Neural cell (in vitro differentiated cells): ENCODE results near the gene IMPA2. TPM values are rescaled to one million over a fixed set of nuclear protein-coding genes. Genes with fewer than 3 reads are reported as not detected.

Experiments used
- H2AFZ ChIP-seq: fragments of 200-600, 300-800 bp; sonication (generic), shearing (Covaris generic); 2 replicates; pipeline ENCODE4 v1.6.0; 2014; ENCODE audit warnings: low read depth, mild to moderate bottlenecking, antibody characterized with exemption, low read length, moderate library complexity
- H3F3A ChIP-seq: fragments of 200-600 bp; shearing (Covaris generic); 2 replicates; pipeline ENCODE4 v1.6.1; 2016; ENCODE audit warnings: mild to moderate bottlenecking, moderate library complexity, mixed read lengths, antibody characterized with exemption, low read length; ENCODE audit not compliant: insufficient read depth, poor library complexity, severe bottlenecking
- H3K27ac ChIP-seq: fragments of 200-600, 300-800 bp; sonication (generic), shearing (Covaris generic); 2 replicates; pipeline ENCODE4 v1.5.1; 2014; ENCODE audit warnings: mild to moderate bottlenecking, low read length, moderate library complexity
- H3K27me3 ChIP-seq: fragments of 300-800, 200-600 bp; sonication (generic), shearing (Covaris generic); 2 replicates; pipeline ENCODE4 v1.6.0; 2014; ENCODE audit warnings: mild to moderate bottlenecking, low read depth, low read length, moderate library complexity; ENCODE audit not compliant: insufficient read depth
- H3K36me3 ChIP-seq: fragments of 300-800, 200-600 bp; sonication (generic), shearing (Covaris generic); 2 replicates; pipeline ENCODE4 v1.5.1; 2014; ENCODE audit warnings: mild to moderate bottlenecking, antibody characterized with exemption, low read length, moderate library complexity; ENCODE audit not compliant: insufficient read depth
- H3K4me2 ChIP-seq: fragments of 300-800, 200-600 bp; sonication (generic), shearing (Covaris generic); 2 replicates; pipeline ENCODE4 v1.6.0; 2014; ENCODE audit warnings: mild to moderate bottlenecking, low read length
- H3K4me3 ChIP-seq: fragments of 300-800, 200-600 bp; sonication (generic), shearing (Covaris generic); 2 replicates; pipeline ENCODE4 v1.5.1; 2014; ENCODE audit warnings: mild to moderate bottlenecking, low read length, moderate library complexity
- H3K79me2 ChIP-seq: fragments of 200-600 bp; shearing (Covaris generic); replicated peaks from 2 replicates; pipeline ENCODE4 v1.6.0; 2014; ENCODE audit warnings: mild to moderate bottlenecking, low read length, moderate library complexity; ENCODE audit not compliant: insufficient read depth
- H3K9ac ChIP-seq: fragments of 300-800, 200-600 bp; sonication (generic), shearing (Covaris generic); 2 replicates; pipeline ENCODE4 v1.6.1; 2016; ENCODE audit warnings: mild to moderate bottlenecking, low read length, mixed read lengths
- H3K9me2 ChIP-seq: fragments of 200-600 bp; shearing (Covaris generic); 2 replicates; pipeline ENCODE4 v1.6.1; 2016; ENCODE audit warnings: mild to moderate bottlenecking, low read length, mixed read lengths; ENCODE audit not compliant: insufficient read depth
- H3K9me3 ChIP-seq: fragments of 200-600, 300-800 bp; sonication (generic), shearing (Covaris generic); 2 replicates; pipeline ENCODE4 v1.6.1; 2016; ENCODE audit warnings: mild to moderate bottlenecking, mixed run types, low read length, moderate library complexity, mixed read lengths
- H4K20me1 ChIP-seq: fragments of 200-600 bp; shearing (Covaris generic); 2 replicates; pipeline ENCODE4 v1.6.1; 2016; ENCODE audit warnings: mild to moderate bottlenecking, mixed run types; ENCODE audit not compliant: insufficient read depth
- EP300 ChIP-seq: fragments of 450-650 bp; conservative IDR thresholded peaks from 2 replicates; pipeline ENCODE4 v1.6.1; 2014; ENCODE audit warnings: antibody characterized with exemption, mild to moderate bottlenecking, moderate library complexity; ENCODE audit not compliant: poor library complexity, severe bottlenecking
- EZH2 ChIP-seq: fragments of 200-600, 300-800 bp; shearing (Covaris generic), sonication (generic); IDR thresholded peaks from 2 replicates; pipeline ENCODE4 v1.6.1; 2014; ENCODE audit warnings: antibody characterized with exemption, low read length, borderline replicate concordance, mild to moderate bottlenecking; ENCODE audit not compliant: insufficient read depth, poor library complexity, severe bottlenecking
- MXI1 ChIP-seq: fragments of 450-650 bp; conservative IDR thresholded peaks from 2 replicates; pipeline ENCODE4 v1.6.1; 2014; ENCODE audit warnings: antibody characterized with exemption, mild to moderate bottlenecking; ENCODE audit not compliant: poor library complexity, severe bottlenecking
- POLR2AphosphoS5 ChIP-seq: IDR thresholded peaks from 2 replicates; pipeline ENCODE4 v1.6.1; 2012
- RAD21 ChIP-seq: fragments of 450-650 bp; conservative IDR thresholded peaks from 2 replicates; pipeline ENCODE4 v1.6.1; 2014; ENCODE audit warnings: antibody characterized with exemption, mild to moderate bottlenecking, moderate library complexity
- SMC3 ChIP-seq: fragments of 450-650 bp; conservative IDR thresholded peaks from 2 replicates; pipeline ENCODE4 v1.6.1; 2014; ENCODE audit warnings: antibody characterized with exemption, mild to moderate bottlenecking, moderate library complexity; ENCODE audit not compliant: poor library complexity
- TAF1 ChIP-seq: IDR thresholded peaks from 2 replicates; pipeline ENCODE4 v1.6.1; 2012; ENCODE audit warnings: low read depth
- polyA plus RNA-seq: library from polyadenylated mRNA; depleted of rRNA; stranded (reverse); fragments of >200 nt; gene quantifications from 2 replicates; pipeline ENCODE4 v1.2.3, GENCODE V29; 2014
- TF ChIP-seq, protein P1 (sequence below): fragments of 450-650 bp; IDR thresholded peaks from 2 replicates; pipeline ENCODE4 v1.5.1; 2014; ENCODE audit warnings: antibody characterized with exemption, mild to moderate bottlenecking, moderate library complexity; ENCODE audit not compliant: poor library complexity, severe bottlenecking
- TF ChIP-seq, protein P2 (sequence below): IDR thresholded peaks from 2 replicates; pipeline ENCODE4 v1.6.1; 2012; ENCODE audit warnings: borderline replicate concordance

Gene IMPA2
- polyA plus RNA-seq, 1 donor from 2014 or later = 2.7 TPM

DNA sequence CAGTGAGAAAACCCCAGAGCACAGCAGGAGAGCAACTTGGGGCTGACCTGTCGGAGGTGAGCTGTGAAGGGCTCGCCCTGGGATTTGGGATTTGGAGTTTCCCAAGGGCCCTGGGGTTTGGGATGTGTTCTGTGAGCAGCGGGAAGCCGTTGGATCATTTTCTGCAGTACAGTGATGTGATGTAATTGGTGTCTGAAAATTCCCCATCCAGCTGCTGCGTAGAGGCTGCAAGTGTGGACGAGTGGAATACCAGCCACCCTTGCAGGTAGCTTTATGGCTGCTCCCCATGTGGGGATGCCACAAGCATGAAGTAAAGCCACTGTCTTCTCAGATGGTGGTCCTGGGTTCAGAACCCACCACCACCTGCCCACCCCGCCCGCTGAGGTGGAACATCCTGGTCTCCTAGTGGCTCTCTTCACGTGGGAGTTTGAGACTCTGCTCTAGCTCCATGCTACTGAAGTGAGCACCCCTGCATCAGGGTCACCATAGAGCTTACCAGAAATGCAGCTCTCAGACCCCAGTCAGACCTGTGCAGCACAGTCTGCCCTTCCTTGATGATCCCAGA is 15.0 kb downstream of the IMPA2 start:
- Histone ChIP-seq H3K36me3 (no peaks in the 10 kb centered on the region), H3F3A (no peaks in the 10 kb centered on the region), H3K4me3 (no peak overlapping the region), H3K27ac (no peak overlapping the region), H3K27me3 (no peaks in the 10 kb centered on the region), H3K9ac (no peak overlapping the region), H3K9me2 (no peaks in the 10 kb centered on the region), H3K4me2 (no peak overlapping the region), H3K79me2 (no peaks in the 10 kb centered on the region), H2AFZ (no peak overlapping the region), H4K20me1 (no peaks in the 10 kb centered on the region), H3K9me3 (no peaks in the 10 kb centered on the region)
- TF ChIP-seq, protein P1, sequence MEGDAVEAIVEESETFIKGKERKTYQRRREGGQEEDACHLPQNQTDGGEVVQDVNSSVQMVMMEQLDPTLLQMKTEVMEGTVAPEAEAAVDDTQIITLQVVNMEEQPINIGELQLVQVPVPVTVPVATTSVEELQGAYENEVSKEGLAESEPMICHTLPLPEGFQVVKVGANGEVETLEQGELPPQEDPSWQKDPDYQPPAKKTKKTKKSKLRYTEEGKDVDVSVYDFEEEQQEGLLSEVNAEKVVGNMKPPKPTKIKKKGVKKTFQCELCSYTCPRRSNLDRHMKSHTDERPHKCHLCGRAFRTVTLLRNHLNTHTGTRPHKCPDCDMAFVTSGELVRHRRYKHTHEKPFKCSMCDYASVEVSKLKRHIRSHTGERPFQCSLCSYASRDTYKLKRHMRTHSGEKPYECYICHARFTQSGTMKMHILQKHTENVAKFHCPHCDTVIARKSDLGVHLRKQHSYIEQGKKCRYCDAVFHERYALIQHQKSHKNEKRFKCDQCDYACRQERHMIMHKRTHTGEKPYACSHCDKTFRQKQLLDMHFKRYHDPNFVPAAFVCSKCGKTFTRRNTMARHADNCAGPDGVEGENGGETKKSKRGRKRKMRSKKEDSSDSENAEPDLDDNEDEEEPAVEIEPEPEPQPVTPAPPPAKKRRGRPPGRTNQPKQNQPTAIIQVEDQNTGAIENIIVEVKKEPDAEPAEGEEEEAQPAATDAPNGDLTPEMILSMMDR = no peak
- no peak for TF ChIP-seq EZH2
- no peak for TF ChIP-seq RAD21
- TF ChIP-seq SMC3 = no peak
- no peak for TF ChIP-seq POLR2AphosphoS5
- TF ChIP-seq TAF1 = no peak
- TF ChIP-seq EP300 = no peak
- TF ChIP-seq, protein P2, sequence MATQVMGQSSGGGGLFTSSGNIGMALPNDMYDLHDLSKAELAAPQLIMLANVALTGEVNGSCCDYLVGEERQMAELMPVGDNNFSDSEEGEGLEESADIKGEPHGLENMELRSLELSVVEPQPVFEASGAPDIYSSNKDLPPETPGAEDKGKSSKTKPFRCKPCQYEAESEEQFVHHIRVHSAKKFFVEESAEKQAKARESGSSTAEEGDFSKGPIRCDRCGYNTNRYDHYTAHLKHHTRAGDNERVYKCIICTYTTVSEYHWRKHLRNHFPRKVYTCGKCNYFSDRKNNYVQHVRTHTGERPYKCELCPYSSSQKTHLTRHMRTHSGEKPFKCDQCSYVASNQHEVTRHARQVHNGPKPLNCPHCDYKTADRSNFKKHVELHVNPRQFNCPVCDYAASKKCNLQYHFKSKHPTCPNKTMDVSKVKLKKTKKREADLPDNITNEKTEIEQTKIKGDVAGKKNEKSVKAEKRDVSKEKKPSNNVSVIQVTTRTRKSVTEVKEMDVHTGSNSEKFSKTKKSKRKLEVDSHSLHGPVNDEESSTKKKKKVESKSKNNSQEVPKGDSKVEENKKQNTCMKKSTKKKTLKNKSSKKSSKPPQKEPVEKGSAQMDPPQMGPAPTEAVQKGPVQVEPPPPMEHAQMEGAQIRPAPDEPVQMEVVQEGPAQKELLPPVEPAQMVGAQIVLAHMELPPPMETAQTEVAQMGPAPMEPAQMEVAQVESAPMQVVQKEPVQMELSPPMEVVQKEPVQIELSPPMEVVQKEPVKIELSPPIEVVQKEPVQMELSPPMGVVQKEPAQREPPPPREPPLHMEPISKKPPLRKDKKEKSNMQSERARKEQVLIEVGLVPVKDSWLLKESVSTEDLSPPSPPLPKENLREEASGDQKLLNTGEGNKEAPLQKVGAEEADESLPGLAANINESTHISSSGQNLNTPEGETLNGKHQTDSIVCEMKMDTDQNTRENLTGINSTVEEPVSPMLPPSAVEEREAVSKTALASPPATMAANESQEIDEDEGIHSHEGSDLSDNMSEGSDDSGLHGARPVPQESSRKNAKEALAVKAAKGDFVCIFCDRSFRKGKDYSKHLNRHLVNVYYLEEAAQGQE = no peak
- TF ChIP-seq MXI1 = no peak

DNA sequence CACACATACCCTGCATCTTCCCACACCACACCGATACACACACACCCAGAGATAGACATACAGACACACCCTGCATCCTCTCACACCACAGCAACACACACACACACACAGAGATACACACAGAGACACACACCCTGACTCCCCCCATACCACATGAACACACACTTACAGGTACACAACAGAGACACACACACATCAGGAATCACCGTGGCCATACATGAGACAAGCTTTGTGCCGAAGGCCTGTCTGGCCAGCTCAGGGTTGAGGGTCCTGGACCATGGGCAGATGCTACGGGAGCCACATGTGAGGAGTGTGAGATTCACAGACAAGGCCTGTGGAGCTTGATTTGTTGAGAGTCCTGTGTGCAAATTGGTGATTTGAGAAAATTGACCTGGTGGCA is 15.6 kb downstream of the IMPA2 start:
- Histone ChIP-seq H3F3A (no peaks in the 10 kb centered on the region), H4K20me1 (no peaks in the 10 kb centered on the region), H3K9me2 (no peaks in the 10 kb centered on the region)

More for the DNA sequence above, 15.6 kb downstream of the IMPA2 start:
- no peak overlapping the region for H3K9ac ChIP-seq
- no peak overlapping the region for H3K4me3 ChIP-seq
- no peak overlapping the region for H3K4me2 ChIP-seq
- no peaks in the 10 kb centered on the region for H3K79me2 ChIP-seq
- no peaks in the 10 kb centered on the region for H3K27me3 ChIP-seq
- no peak overlapping the region for H3K27ac ChIP-seq
- H3K9me3 ChIP-seq = no peaks in the 10 kb centered on the region
- TF ChIP-seq MXI1 (no peak), RAD21 (no peak), EZH2 (no peak), EP300 (no peak), POLR2AphosphoS5 (no peak), SMC3 (no peak), TAF1 (no peak)
- TF ChIP-seq, protein P2 = no peak
- TF ChIP-seq, protein P1 = no peak
- H3K36me3 ChIP-seq = no peaks in the 10 kb centered on the region
- H2AFZ ChIP-seq = no peak overlapping the region
